ENCODE results near the gene CNTN5.
A peak's percentile ranks its signal among the peaks of the same experiment; 100 is the strongest.

The CNTN5 gene

DNA sequence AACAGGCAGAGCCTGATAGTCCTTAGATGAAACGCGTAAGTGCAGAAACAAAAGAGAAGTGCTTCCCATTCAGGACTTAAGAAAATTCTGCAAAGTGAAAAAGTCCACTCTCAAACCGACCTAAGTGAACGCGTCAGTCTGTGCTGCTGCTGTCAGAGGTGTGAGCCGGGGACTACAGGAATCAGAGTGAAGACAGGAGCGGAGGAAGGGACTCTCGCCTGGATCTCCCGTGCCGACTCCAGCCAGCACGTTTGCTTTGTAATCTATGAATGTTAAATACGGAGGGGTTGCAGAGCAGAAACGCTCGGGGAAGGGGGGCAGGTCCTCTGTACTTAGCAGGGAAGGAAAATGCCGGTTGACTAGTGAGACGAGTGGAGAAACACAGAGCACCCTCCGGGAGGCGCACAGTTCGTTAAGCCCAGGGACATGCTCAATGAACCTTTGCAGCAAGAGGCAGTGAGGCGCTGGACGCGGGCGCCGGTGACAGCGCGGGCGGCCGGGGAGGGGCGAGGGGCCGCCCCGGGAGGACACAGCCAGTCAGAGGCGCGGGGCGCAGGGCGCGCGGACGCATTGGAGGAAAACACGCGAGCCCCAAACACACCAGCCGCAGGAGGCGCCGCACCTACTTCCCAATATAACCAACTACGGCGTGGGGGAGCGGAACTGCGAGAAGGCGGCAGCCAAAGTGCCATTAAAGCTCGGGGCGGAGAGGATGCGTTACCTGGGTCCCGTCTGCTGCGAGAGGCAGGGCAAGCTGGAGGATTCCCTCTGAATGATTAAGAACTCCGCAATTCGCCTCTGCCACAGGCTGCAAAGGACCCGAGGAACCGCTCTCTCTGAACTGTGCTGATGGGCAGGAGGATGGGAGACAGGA, at the start of gene CNTN5:
CNTN5 (plus strand) TSS at position 598 of the 874 bp plus-strand sequence.
- Histone ChIP-seq H3K9me3 (ENCODE audit: control insufficient read depth in 2 of 2, low read length in 2 of 2) (no peaks in the 10 kb centered on the region), H3K9ac (ENCODE audit: low read depth in 1 of 2, low read length in 2 of 2) (no peak within 1 kb of the TSS), H3K4me3 (ENCODE audit: low read length in 2 of 2) (peak within 1 kb of the TSS; percentile 4 to 31), H3K4me1 (ENCODE audit: control insufficient read depth in 2 of 2, insufficient read depth in 2 of 2, low read length in 2 of 2) (no peaks in the 10 kb centered on the region), H3K27me3 (ENCODE audit: control insufficient read depth in 2 of 2, insufficient read depth in 2 of 2, low read length in 2 of 2) (peaks cover 7 to 16% of the 10 kb centered on the region in 2 donors), H3K27ac (ENCODE audit: low read depth in 2 of 2, low read length in 2 of 2) (no peak within 1 kb of the TSS), H3K36me3 (ENCODE audit: control insufficient read depth in 2 of 2, insufficient read depth in 2 of 2, low read length in 2 of 2) (no peaks in the 10 kb centered on the region)

DNA sequence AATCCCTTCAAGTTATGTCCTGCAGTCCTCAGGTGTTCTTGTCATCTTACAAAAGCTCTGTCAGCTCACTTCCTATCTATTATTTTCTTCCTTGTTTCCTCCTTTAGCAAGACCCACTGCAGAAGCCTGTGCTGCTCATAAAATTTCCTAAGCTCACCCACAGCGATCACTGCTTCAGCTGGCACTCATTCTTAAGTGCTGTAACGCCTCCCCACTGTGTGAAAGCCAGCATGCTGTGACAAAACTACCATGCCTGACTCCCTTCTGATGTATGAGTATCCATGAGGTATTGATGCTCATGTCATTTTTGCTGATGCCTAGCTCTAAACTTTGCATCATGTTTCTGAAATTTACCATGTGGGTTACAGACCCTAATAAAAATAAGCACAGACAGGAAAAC, 41.5 kb upstream of the CNTN5 start:
- H3K4me3 ChIP-seq (ENCODE audit: low read length in 2 of 2): no peak overlapping the region
- H3K27me3 ChIP-seq (ENCODE audit: control insufficient read depth in 2 of 2, insufficient read depth in 2 of 2, low read length in 2 of 2): no peaks in the 10 kb centered on the region
- H3K36me3 ChIP-seq (ENCODE audit: control insufficient read depth in 2 of 2, insufficient read depth in 2 of 2, low read length in 2 of 2): no peaks in the 10 kb centered on the region
- no peaks in the 10 kb centered on the region for H3K4me1 ChIP-seq (ENCODE audit: control insufficient read depth in 2 of 2, insufficient read depth in 2 of 2, low read length in 2 of 2)
- no peak overlapping the region for H3K9ac ChIP-seq (ENCODE audit: low read depth in 1 of 2, low read length in 2 of 2)
- no peak overlapping the region for H3K27ac ChIP-seq (ENCODE audit: low read depth in 2 of 2, low read length in 2 of 2)
- no peaks in the 10 kb centered on the region for H3K9me3 ChIP-seq (ENCODE audit: control insufficient read depth in 2 of 2, low read length in 2 of 2)

DNA sequence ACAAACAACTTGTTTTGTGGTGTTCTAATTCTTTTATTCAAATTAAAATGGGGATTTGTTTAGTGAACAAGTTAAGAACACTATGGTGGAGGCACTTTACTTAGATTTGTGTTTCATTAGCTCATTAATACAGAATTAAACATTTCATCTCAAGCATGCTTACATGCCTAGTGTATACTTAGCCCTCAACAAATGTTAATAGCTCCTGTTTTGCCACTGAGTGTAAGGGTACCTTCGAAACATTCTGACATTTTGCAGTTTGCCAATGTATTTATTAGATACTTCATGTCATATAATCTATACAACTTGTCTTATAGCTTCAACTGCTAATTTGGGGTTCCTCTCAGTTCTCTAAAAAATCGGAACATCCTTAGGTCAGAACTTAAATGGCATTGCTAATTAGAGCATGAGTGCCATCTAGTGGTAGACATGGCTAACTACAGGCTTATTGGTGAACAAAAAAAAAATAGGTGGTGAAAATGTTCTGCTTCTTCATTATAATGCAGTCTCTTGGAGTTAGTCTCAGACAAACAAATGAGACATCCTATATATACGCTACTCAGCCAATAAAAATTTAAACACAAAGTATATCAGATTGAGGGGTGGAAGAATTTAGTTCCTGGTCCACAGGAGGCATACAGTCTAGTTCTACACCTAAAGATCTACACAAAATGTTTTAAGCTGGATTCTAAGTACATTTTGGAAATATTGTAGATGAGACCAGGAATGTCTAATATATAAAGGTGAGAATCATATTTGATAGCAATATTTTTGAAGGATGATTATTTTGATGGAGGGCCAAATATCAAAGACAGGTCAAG, 4.9 kb upstream of the CNTN5 start:
- Histone ChIP-seq H3K27ac (ENCODE audit: low read depth in 2 of 2, low read length in 2 of 2) (no peak overlapping the region), H3K27me3 (ENCODE audit: control insufficient read depth in 2 of 2, insufficient read depth in 2 of 2, low read length in 2 of 2) (peaks cover 1 to 6% of the 10 kb centered on the region in 2 donors), H3K9me3 (ENCODE audit: control insufficient read depth in 2 of 2, low read length in 2 of 2) (no peaks in the 10 kb centered on the region), H3K9ac (ENCODE audit: low read depth in 1 of 2, low read length in 2 of 2) (no peak overlapping the region), H3K4me1 (ENCODE audit: control insufficient read depth in 2 of 2, insufficient read depth in 2 of 2, low read length in 2 of 2) (no peaks in the 10 kb centered on the region), H3K4me3 (ENCODE audit: low read length in 2 of 2) (no peak overlapping the region), H3K36me3 (ENCODE audit: control insufficient read depth in 2 of 2, insufficient read depth in 2 of 2, low read length in 2 of 2) (no peaks in the 10 kb centered on the region)

DNA sequence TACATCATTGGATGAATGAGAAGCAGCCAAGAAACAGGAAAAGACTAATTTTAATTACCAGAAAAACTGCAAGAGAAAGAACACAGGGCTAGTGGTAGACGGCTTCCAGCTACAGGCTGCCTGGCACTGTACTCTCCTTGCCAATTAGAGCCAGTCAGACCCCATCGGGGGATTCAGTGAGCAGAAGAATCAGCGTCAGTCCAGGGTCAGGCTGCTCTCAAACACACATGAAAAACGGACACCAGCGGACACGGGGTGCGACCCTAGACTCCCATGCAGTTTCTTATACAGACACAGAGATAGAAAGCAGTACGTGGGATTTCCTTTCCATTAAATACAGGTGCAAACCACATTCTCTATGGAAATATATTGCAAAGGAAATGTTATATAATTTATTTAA, 1.1 kb upstream of the CNTN5 start:
- H3K27me3 ChIP-seq (ENCODE audit: control insufficient read depth in 2 of 2, insufficient read depth in 2 of 2, low read length in 2 of 2): peaks cover 7 to 16% of the 10 kb centered on the region in 2 donors
- H3K9ac ChIP-seq (ENCODE audit: low read depth in 1 of 2, low read length in 2 of 2): no peak overlapping the region
- H3K4me3 ChIP-seq (ENCODE audit: low read length in 2 of 2): no peak overlapping the region
- no peaks in the 10 kb centered on the region for H3K4me1 ChIP-seq (ENCODE audit: control insufficient read depth in 2 of 2, insufficient read depth in 2 of 2, low read length in 2 of 2)
- H3K9me3 ChIP-seq (ENCODE audit: control insufficient read depth in 2 of 2, low read length in 2 of 2): no peaks in the 10 kb centered on the region
- no peaks in the 10 kb centered on the region for H3K36me3 ChIP-seq (ENCODE audit: control insufficient read depth in 2 of 2, insufficient read depth in 2 of 2, low read length in 2 of 2)
- no peak overlapping the region for H3K27ac ChIP-seq (ENCODE audit: low read depth in 2 of 2, low read length in 2 of 2)

DNA sequence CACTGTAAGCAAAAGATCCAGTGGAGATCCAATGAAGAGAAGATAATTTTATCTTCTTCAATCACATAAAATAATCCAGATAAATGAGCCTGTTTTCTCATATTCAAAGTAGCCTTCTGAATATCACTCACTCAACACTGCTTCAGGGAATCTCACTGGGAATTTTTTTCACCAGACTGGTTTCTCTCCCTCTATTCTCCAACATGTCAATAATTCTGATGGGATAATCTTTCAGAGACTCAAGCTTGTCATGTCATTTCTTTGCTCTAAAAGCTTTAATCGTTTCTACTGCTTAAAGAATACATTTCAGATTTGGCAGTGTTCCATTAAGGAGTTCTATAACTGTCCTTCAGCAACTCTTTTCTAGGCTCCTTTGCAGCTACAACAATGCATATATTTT, 16.3 kb downstream of the CNTN5 start:
- no peaks in the 10 kb centered on the region for H3K27me3 ChIP-seq (ENCODE audit: control insufficient read depth in 2 of 2, insufficient read depth in 2 of 2, low read length in 2 of 2)
- H3K4me1 ChIP-seq (ENCODE audit: control insufficient read depth in 2 of 2, insufficient read depth in 2 of 2, low read length in 2 of 2): no peaks in the 10 kb centered on the region
- no peaks in the 10 kb centered on the region for H3K9me3 ChIP-seq (ENCODE audit: control insufficient read depth in 2 of 2, low read length in 2 of 2)
- H3K4me3 ChIP-seq (ENCODE audit: low read length in 2 of 2): no peak overlapping the region
- H3K9ac ChIP-seq (ENCODE audit: low read depth in 1 of 2, low read length in 2 of 2): no peak overlapping the region
- no peak overlapping the region for H3K27ac ChIP-seq (ENCODE audit: low read depth in 2 of 2, low read length in 2 of 2)
- no peaks in the 10 kb centered on the region for H3K36me3 ChIP-seq (ENCODE audit: control insufficient read depth in 2 of 2, insufficient read depth in 2 of 2, low read length in 2 of 2)

DNA sequence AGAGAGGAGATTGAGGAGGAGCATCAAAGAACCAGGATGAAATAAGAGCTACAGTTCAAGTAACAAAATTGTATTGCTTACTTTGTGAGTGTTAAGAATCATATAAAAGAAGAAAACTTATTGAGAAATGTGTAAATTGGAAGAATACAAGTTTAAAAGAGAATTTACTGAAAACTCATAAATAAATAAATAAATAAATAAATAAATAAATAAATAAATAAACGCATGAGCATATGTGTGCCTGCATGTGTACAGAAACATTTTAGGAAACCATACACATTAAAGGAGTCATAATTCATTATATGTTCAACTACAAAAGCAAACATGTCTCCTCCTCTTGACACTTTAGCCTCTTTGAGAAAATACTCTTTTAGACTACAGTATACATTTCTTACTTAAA, 42.6 kb downstream of the CNTN5 start:
- H3K27ac ChIP-seq (ENCODE audit: low read depth in 2 of 2, low read length in 2 of 2): no peak overlapping the region
- no peak overlapping the region for H3K4me3 ChIP-seq (ENCODE audit: low read length in 2 of 2)
- no peak overlapping the region for H3K9ac ChIP-seq (ENCODE audit: low read depth in 1 of 2, low read length in 2 of 2)

DNA sequence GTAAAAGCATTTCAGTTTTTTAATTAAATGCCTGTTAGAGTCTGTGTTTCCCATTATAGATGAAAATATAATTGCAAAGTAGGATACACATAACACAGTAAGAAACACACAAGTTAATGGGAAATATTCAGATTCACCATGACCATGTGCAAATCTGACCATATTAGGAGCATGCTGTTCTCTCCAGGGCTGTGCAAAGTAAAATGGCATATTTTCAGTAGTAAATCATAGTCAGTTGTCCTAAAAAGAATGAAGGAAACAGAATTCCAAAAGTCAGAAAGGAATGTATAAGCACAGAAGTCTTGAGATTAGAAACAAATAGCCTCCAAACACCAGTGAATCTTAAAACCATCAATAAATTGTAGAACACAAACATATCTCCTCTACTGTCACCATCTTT, 44.4 kb downstream of the CNTN5 start:
- no peak overlapping the region for H3K9ac ChIP-seq (ENCODE audit: low read depth in 1 of 2, low read length in 2 of 2)
- no peaks in the 10 kb centered on the region for H3K27me3 ChIP-seq (ENCODE audit: control insufficient read depth in 2 of 2, insufficient read depth in 2 of 2, low read length in 2 of 2)
- no peak overlapping the region for H3K27ac ChIP-seq (ENCODE audit: low read depth in 2 of 2, low read length in 2 of 2)
- no peaks in the 10 kb centered on the region for H3K36me3 ChIP-seq (ENCODE audit: control insufficient read depth in 2 of 2, insufficient read depth in 2 of 2, low read length in 2 of 2)
- H3K4me1 ChIP-seq (ENCODE audit: control insufficient read depth in 2 of 2, insufficient read depth in 2 of 2, low read length in 2 of 2): no peaks in the 10 kb centered on the region
- H3K9me3 ChIP-seq (ENCODE audit: control insufficient read depth in 2 of 2, low read length in 2 of 2): no peaks in the 10 kb centered on the region
- H3K4me3 ChIP-seq (ENCODE audit: low read length in 2 of 2): no peak overlapping the region

More for the DNA sequence above, 42.6 kb downstream of the CNTN5 start:
- Histone ChIP-seq H3K9me3 (ENCODE audit: control insufficient read depth in 2 of 2, low read length in 2 of 2) (no peaks in the 10 kb centered on the region), H3K4me1 (ENCODE audit: control insufficient read depth in 2 of 2, insufficient read depth in 2 of 2, low read length in 2 of 2) (no peaks in the 10 kb centered on the region), H3K27me3 (ENCODE audit: control insufficient read depth in 2 of 2, insufficient read depth in 2 of 2, low read length in 2 of 2) (no peaks in the 10 kb centered on the region), H3K36me3 (ENCODE audit: control insufficient read depth in 2 of 2, insufficient read depth in 2 of 2, low read length in 2 of 2) (no peaks in the 10 kb centered on the region)

DNA sequence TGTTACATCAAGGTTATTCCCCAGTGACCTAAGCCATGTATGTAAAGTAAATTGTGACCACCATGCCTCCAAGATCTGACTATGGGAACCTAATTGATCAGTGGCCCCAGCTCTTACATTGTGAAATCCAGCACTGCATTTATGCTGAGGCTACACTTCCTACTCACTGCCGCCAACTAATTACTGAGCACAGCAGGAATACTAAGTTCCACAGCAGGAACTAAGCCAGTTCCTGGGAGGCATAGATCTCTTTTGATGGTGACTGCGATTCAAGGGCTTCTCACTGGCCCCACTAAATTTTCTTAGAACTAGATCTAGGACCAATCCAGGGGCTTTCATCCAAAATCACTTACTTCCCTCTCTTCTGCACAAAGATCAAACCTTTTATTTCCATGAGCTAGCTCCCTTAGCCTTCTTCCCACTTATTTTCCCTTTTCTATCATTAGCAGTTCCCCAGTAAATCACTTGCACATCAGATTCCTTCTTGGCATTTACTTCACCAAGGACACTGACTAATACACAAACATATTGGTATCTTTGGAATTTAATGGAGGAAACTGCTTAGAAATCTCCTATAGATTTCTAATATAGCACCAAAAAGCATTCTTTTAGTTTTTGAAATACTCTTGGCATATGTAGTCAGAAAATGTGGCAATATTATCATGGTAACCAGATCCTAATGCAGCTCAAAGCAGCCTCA, 46.0 kb downstream of the CNTN5 start:
- no peaks in the 10 kb centered on the region for H3K4me1 ChIP-seq (ENCODE audit: control insufficient read depth in 2 of 2, insufficient read depth in 2 of 2, low read length in 2 of 2)
- H3K27ac ChIP-seq (ENCODE audit: low read depth in 2 of 2, low read length in 2 of 2): no peak overlapping the region
- no peaks in the 10 kb centered on the region for H3K27me3 ChIP-seq (ENCODE audit: control insufficient read depth in 2 of 2, insufficient read depth in 2 of 2, low read length in 2 of 2)

DNA sequence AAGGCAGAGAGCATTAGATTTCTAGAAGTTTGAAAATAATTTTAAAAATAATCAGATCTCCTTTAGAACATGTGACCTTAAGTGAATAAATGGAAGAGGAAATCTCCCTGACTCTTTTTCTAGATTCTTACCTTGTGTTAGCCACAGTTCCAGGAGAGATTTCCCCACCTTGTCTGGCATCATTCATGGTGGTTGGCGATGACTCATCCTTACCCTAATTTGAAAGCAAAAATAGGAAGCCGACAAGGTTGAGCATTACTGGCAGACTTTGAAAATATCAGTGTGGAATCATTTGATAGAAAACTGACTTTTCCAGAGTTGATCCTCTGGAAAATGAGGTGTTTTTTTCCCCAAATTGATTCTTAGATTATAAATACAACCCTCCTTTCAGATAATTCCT, 48.1 kb downstream of the CNTN5 start:
- H3K27ac ChIP-seq (ENCODE audit: low read depth in 2 of 2, low read length in 2 of 2): no peak overlapping the region
- H3K9me3 ChIP-seq (ENCODE audit: control insufficient read depth in 2 of 2, low read length in 2 of 2): no peaks in the 10 kb centered on the region
- H3K27me3 ChIP-seq (ENCODE audit: control insufficient read depth in 2 of 2, insufficient read depth in 2 of 2, low read length in 2 of 2): no peaks in the 10 kb centered on the region
- H3K36me3 ChIP-seq (ENCODE audit: control insufficient read depth in 2 of 2, insufficient read depth in 2 of 2, low read length in 2 of 2): no peaks in the 10 kb centered on the region
- no peak overlapping the region for H3K4me3 ChIP-seq (ENCODE audit: low read length in 2 of 2)
- H3K9ac ChIP-seq (ENCODE audit: low read depth in 1 of 2, low read length in 2 of 2): no peak overlapping the region
- H3K4me1 ChIP-seq (ENCODE audit: control insufficient read depth in 2 of 2, insufficient read depth in 2 of 2, low read length in 2 of 2): no peaks in the 10 kb centered on the region

More for the DNA sequence above, 46.0 kb downstream of the CNTN5 start:
- Histone ChIP-seq H3K9me3 (ENCODE audit: control insufficient read depth in 2 of 2, low read length in 2 of 2) (no peaks in the 10 kb centered on the region), H3K36me3 (ENCODE audit: control insufficient read depth in 2 of 2, insufficient read depth in 2 of 2, low read length in 2 of 2) (no peaks in the 10 kb centered on the region), H3K4me3 (ENCODE audit: low read length in 2 of 2) (no peak overlapping the region), H3K9ac (ENCODE audit: low read depth in 1 of 2, low read length in 2 of 2) (no peak overlapping the region)
